Measurements from ENCODE around the gene SPOCK1. TPM values are rescaled to one million over a fixed set of nuclear protein-coding genes. Genes with fewer than 3 reads are reported as not detected.

Gene SPOCK1
- total and polyA plus RNA-seq, 2 of the 4 experiments (the other 2 are of a cell fraction), result 5.0 to 20.3 TPM

GRCh38 chr5:137368651-137369050, 130.5 kb downstream of the SPOCK1 start:
- POLR2A ChIA-PET (ENCODE audit: unreplicated experiment), result no interaction called here
- Histone ChIP-seq H2BK20ac (ENCODE audit: low read depth, low read length) (no peak overlapping the region), H3K4me2 (ENCODE audit: low read depth, low read length) (no peak overlapping the region), H3K36me3 (ENCODE audit: control insufficient read depth, insufficient read depth, low read length) (no peaks in the 10 kb centered on the region), H2AK5ac (ENCODE audit: low read depth, low read length) (no peak overlapping the region), H3K14ac (replicated peaks; ENCODE audit: low read depth, low read length) (no peak overlapping the region), H4K5ac (ENCODE audit: low read depth, low read length) (no peak overlapping the region), H4K20me1 (ENCODE audit: insufficient read depth, low read length) (no peaks in the 10 kb centered on the region), H3K79me1 (ENCODE audit: low read depth in 1 of 2, low read length in 2 of 2) (no peaks in the 10 kb centered on the region), H2BK5ac (ENCODE audit: low read depth, low read length, poor library complexity, severe bottlenecking) (no peak overlapping the region), H3K27me3 (ENCODE audit: control insufficient read depth, insufficient read depth, low read length) (no peaks in the 10 kb centered on the region), H3K9ac (ENCODE audit: low read depth, low read length) (no peak overlapping the region), H2BK15ac (ENCODE audit: low read depth, low read length) (no peak overlapping the region), H4K91ac (ENCODE audit: insufficient read depth, low read depth, low read length) (no peak overlapping the region), H2AFZ (replicated peaks; ENCODE audit: low read length, poor library complexity) (no peak overlapping the region), H2BK120ac (ENCODE audit: low read depth, low read length) (no peak overlapping the region), H3K23ac (ENCODE audit: low read depth, low read length) (no peak overlapping the region), H3K9me1 (ENCODE audit: insufficient read depth, low read length) (no peaks in the 10 kb centered on the region), H3K56ac (ENCODE audit: extremely low read depth, insufficient read depth, low read length) (no peak overlapping the region), H2AK9ac (replicated peaks; ENCODE audit: low read depth, low read length, poor library complexity) (no peak overlapping the region), H3K4ac (ENCODE audit: low read depth, low read length) (no peak overlapping the region), H3K18ac (ENCODE audit: low read depth, low read length) (no peak overlapping the region), H3K27ac (ENCODE audit: insufficient read depth, low read length) (no peak overlapping the region), H3K4me3 (ENCODE audit: insufficient read depth, low read depth, low read length) (no peak overlapping the region), H3K9me3 (ENCODE audit: control insufficient read depth, insufficient read depth, low read length) (no peaks in the 10 kb centered on the region), H4K8ac (ENCODE audit: low read depth in 2 of 2, low read length in 2 of 2) (no peak overlapping the region), H3K4me1 (ENCODE audit: control insufficient read depth, insufficient read depth, low read length) (no peaks in the 10 kb centered on the region)
- dilution Hi-C loops (cut with HindIII; ENCODE audit: low sequenced_read_pairs, unreplicated experiment), result no loop called here
- no TSS peak for BruUV-seq (replicated peaks)
- ATAC-seq (ENCODE audit: low read depth) (no peak), DNase-seq (no peak)
- TF ChIP-seq BHLHE40 (IDR thresholded peaks at IDR 0.05; ENCODE audit: low read depth, low read length), result no peak
- TF ChIP-seq MAZ (IDR thresholded peaks at IDR 0.05; ENCODE audit: borderline replicate concordance, low read depth, low read length), result no peak
- no peak for TF ChIP-seq CHD1 (IDR thresholded peaks at IDR 0.05; ENCODE audit: low read depth, low read length)
- no peak for TF ChIP-seq RFX5 (IDR thresholded peaks at IDR 0.05; ENCODE audit: low read depth, low read length)
- no peak for TF ChIP-seq NFE2L2 (IDR thresholded peaks at IDR 0.05; ENCODE audit: low read depth, low read length)
- TF ChIP-seq FOS (IDR thresholded peaks at IDR 0.05; ENCODE audit: low read depth, low read length), result no peak
- no peak for TF ChIP-seq CEBPB (IDR thresholded peaks at IDR 0.05; ENCODE audit: low read depth, low read length)
- no peak for TF ChIP-seq POLR2A (IDR thresholded peaks at IDR 0.05; ENCODE audit: low read depth, low read length)
- TF ChIP-seq ELK1 (IDR thresholded peaks at IDR 0.05; ENCODE audit: borderline replicate concordance, low read depth, low read length), result no peak
- no peak for TF ChIP-seq RCOR1 (IDR thresholded peaks at IDR 0.05; ENCODE audit: insufficient replicate concordance, low read length)
- 100% methylated on average over 1 of the region's 6 CpGs; no CpG with 5 or more reads in 1 of the 2 experiments for WGBS, 2 experiments (ENCODE audit: extremely low coverage in 2 of 2, insufficient read length in 1 of 2)
- intact Hi-C loops (cut with micrococcal nuclease), result no loop called here
- in situ Hi-C loops (cut with MboI; ENCODE audit: low sequenced_read_pairs), result no loop called here
- CTCF ChIA-PET, result no interaction called here

Data from IMR-90 (cell line).